Occipital lobe (tissue), 2 donors: ENCODE results near the gene SPATA25. TPM values are rescaled to one million over a fixed set of nuclear protein-coding genes. Genes with fewer than 3 reads are reported as not detected.
"Not testable (repeated sequence)": the region's sequence is repeated elsewhere in the genome, so short reads cannot be mapped to it uniquely, and the experiment has no call there.

ENCODE experiments used
- DNase-seq: peaks from one replicate; lab custom pipeline; 2025; lab: John Stamatoyannopoulos, UW
- total RNA-seq: library from RNA; depleted of rRNA; stranded (reverse); fragments of >200 nt; gene quantifications from one replicate; pipeline ENCODE4 v1.2.3, GENCODE V29; 2014

SPATA25 gene
- total RNA-seq, 1 donor from 2014 or later: 1.7 TPM

- no peak for DNase-seq
These were observed 7.4 kb upstream of the SPATA25 start for GRCh38 chr20:45894797-45895196.

- DNase-seq: no peak
These were observed 6.4 kb upstream of the SPATA25 start for GRCh38 chr20:45893831-45894230.

- DNase-seq: no peak
These were observed 5.5 kb upstream of the SPATA25 start for GRCh38 chr20:45892828-45893500.

GRCh38 chr20:45892049-45892825, 4.8 kb upstream of the SPATA25 start:
- no peak for DNase-seq

GRCh38 chr20:45890985-45891983, 3.9 kb upstream of the SPATA25 start, which contains the start of the genes CTSA and NEURL2:
CTSA (plus strand) TSS chr20:45891335; CDS start chr20:45891569, 234 bp downstream.
NEURL2 (minus strand) TSS chr20:45891208; CDS start chr20:45890991, 217 bp downstream.
- DNase-seq: peak; percentile 85

GRCh38 chr20:45890077-45890984, 2.9 kb upstream of the SPATA25 start:
- peak; percentile 39 for DNase-seq

GRCh38 chr20:45888681-45889080, 1.3 kb upstream of the SPATA25 start:
- no peak for DNase-seq

GRCh38 chr20:45886590-45887345, 654 bp downstream of the SPATA25 start:
- DNase-seq: no peak

GRCh38 chr20:45883100-45883469, 4.3 kb downstream of the SPATA25 start:
- no peak for DNase-seq

GRCh38 chr20:45882469-45883099, 4.8 kb downstream of the SPATA25 start:
- DNase-seq: no peak

GRCh38 chr20:45880988-45881788, 6.2 kb downstream of the SPATA25 start, which contains the start of gene ZSWIM1:
ZSWIM1 (plus strand) TSS chr20:45881227; CDS start chr20:45882593, 1,366 bp downstream.
- DNase-seq: peak; percentile 98

- DNase-seq: no peak
These were observed 9.2 kb downstream of the SPATA25 start for GRCh38 chr20:45878076-45878761.

- DNase-seq: no peak
These were observed 12.8 kb downstream of the SPATA25 start for GRCh38 chr20:45874576-45874975.

GRCh38 chr20:45874104-45874481, 13.3 kb downstream of the SPATA25 start:
- not testable (repeated sequence) for DNase-seq

GRCh38 chr20:45873409-45874103, 13.9 kb downstream of the SPATA25 start:
- no peak for DNase-seq

- DNase-seq: no peak
These were observed 14.8 kb downstream of the SPATA25 start for GRCh38 chr20:45872626-45873025.

- DNase-seq: no peak
These were observed 19.6 kb downstream of the SPATA25 start for GRCh38 chr20:45867819-45868176.
